ENCODE measurements around the gene MAP6.

MAP6 gene

GRCh38 chr11:75627906-75628668 lies 40.8 kb downstream of the MAP6 start:
- DNase-seq = peak in 1 of 3 experiments; percentile 41

GRCh38 chr11:75626889-75627529 lies 41.8 kb downstream of the MAP6 start:
- peak in 1 of 3 experiments; percentile 41 for DNase-seq

GRCh38 chr11:75625991-75626888 lies 42.6 kb downstream of the MAP6 start:
- DNase-seq = no peak

- peak; percentile 79 to 96 (median 95) for DNase-seq
Measured at GRCh38 chr11:75625021-75625420, 43.8 kb downstream of the MAP6 start.

- DNase-seq = no peak
Measured at GRCh38 chr11:75616281-75616680, 52.6 kb downstream of the MAP6 start.

GRCh38 chr11:75615751-75616150 lies 53.1 kb downstream of the MAP6 start:
- peak in 2 of 3 experiments; percentile 9 to 19 for DNase-seq

- DNase-seq = no peak
Measured at GRCh38 chr11:75611823-75612222, 57.0 kb downstream of the MAP6 start.

- DNase-seq = no peak
Measured at GRCh38 chr11:75606099-75606498, 62.7 kb downstream of the MAP6 start.

- no peak for DNase-seq
Measured at GRCh38 chr11:75603791-75604736, 64.8 kb downstream of the MAP6 start.

- DNase-seq = no peak
Measured at GRCh38 chr11:75602951-75603350, 65.9 kb downstream of the MAP6 start.

- DNase-seq = no peak
Measured at GRCh38 chr11:75601494-75601893, 67.3 kb downstream of the MAP6 start.

- no peak for DNase-seq
Measured at GRCh38 chr11:75600356-75600755, 68.5 kb downstream of the MAP6 start.

- DNase-seq = no peak
Measured at GRCh38 chr11:75598900-75599299, 69.9 kb downstream of the MAP6 start.

- no peak for DNase-seq
Measured at GRCh38 chr11:75598264-75598663, 70.6 kb downstream of the MAP6 start.

GRCh38 chr11:75597636-75598035 lies 71.2 kb downstream of the MAP6 start:
- DNase-seq = peak; percentile 43 to 73 (median 72)

GRCh38 chr11:75596914-75597313 lies 71.9 kb downstream of the MAP6 start:
- no peak for DNase-seq

- no peak for DNase-seq
Measured at GRCh38 chr11:75595429-75595828, 73.4 kb downstream of the MAP6 start.

- DNase-seq = peak; percentile 36 to 74 (median 38)
Measured at GRCh38 chr11:75594211-75594610, 74.6 kb downstream of the MAP6 start.

GRCh38 chr11:75593286-75593915 lies 75.4 kb downstream of the MAP6 start:
- DNase-seq = peak; percentile 82 to 91 (median 84)

- DNase-seq = peak; percentile 80 to 97 (median 82)
Measured at GRCh38 chr11:75592715-75593114, 76.1 kb downstream of the MAP6 start.

GRCh38 chr11:75591966-75592365 lies 76.9 kb downstream of the MAP6 start:
- peak; percentile 17 to 43 (median 30) for DNase-seq

GRCh38 chr11:75591371-75591770 lies 77.5 kb downstream of the MAP6 start:
- no peak for DNase-seq

All from NCI-H1417 (cell line).